GM12891 (cell line): ENCODE measurements around the gene FRMD5.

ENCODE experiments used
- POLR2A ChIP-seq: IDR thresholded peaks from 2 replicates; pipeline ENCODE4 v1.6.1; 2011; ENCODE audit warnings: low read depth, low read length, control low read depth
- POLR2AphosphoS5 ChIP-seq: IDR thresholded peaks from 2 replicates; pipeline ENCODE4 v1.6.1; 2011; ENCODE audit warnings: low read depth, low read length, control low read depth
- POU2F2 ChIP-seq: IDR thresholded peaks from 2 replicates; pipeline ENCODE4 v1.6.1; 2011; ENCODE audit warnings: low read depth, mild to moderate bottlenecking, control low read depth, low read length, moderate library complexity
- SPI1 ChIP-seq: IDR thresholded peaks from 2 replicates; pipeline ENCODE4 v1.6.1; 2011; ENCODE audit warnings: low read depth, low read length, control low read depth
- TAF1 ChIP-seq: IDR thresholded peaks from 2 replicates; pipeline ENCODE4 v1.6.1; 2011; ENCODE audit warnings: low read depth, low read length, control low read depth

DNA sequence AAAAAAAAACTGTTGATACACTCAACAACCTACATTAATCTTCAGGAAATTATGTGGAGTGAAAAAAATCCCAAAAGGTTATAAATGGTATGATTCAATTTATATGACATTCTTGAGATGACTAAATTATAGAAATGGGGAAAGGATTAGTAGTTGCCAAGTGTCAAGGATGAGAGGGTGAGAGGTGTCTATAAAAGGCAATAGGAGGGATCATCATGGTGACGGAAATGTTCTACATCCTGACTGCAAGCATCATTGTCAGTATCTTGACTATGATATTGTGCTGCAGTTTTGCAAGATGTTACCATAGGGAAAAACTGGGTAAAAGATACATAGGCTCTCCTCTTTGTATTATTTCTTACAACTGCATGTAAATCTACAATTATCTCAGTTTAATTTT lies 125.6 kb downstream of the FRMD5 start:
- TF ChIP-seq POLR2A (no peak), POLR2AphosphoS5 (no peak), SPI1 (no peak), POU2F2 (no peak), TAF1 (no peak)
